Stimulated activated CD4-positive, alpha-beta T cell treated with anti-CD3 and anti-CD28 coated beads, Interleukin-4, amount 100 ng/mL, for 48 hours (primary cell): ENCODE results near the gene DNAJC17.

Source experiments
- DNase-seq, 2 donors: peaks; one replicate each; pipeline ENCODE4 v3.0.0-alpha.2; 2020; ENCODE audit warnings: low read depth in 2 of 2

Gene DNAJC17

DNA sequence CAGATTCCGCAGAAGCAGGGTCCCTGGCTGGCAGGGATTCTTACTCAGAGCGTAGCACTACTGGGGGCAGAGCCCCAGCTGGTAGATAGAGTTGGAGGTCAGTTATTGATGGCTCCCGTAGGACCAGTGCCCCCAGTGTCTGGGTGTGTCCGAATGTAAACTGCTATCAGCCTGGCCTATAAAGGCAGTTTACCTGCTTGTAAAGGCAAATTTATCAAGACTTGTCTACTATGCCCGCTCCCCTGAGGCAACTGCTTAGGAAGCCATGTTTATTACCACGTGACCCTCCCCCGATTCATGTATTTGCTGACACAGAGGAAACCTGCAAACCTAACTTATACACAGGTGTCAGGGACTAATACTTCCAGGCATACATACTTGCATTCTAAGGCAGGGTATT is 21.8 kb upstream of the DNAJC17 start:
- DNase-seq: no peak

DNA sequence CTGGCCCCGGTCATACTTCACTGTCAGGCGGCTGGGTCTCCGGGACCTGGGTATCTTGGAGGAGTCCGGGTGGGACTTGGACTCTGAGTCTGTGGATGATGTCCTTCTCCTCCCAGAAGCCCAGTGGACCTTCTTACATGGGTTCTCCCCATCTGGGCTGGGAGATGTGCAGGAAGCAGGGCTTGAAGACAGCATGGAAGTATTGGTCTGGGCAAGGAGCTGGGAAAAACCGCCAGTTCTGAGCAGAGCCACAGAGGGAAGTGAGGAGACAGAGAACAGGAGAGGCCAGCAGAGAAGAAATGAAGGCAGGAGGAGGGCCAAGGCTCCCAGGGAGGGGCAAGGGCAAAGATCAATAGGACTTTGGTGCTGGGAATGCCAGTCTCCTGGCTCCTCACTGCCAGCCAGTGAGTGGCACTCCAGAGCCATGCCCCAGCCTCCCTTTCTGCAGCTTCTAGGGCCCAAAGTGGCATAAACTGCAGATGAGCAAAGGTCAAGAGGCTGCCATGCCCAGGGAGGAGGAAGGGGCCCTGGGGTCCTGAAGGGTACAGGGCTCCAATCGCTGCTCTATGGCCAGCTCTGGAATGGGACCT is 21.3 kb upstream of the DNAJC17 start, which contains the start of gene PPP1R14D:
TSS of gene PPP1R14D (minus strand) at position 262 of the 590 bp plus-strand sequence. CDS start at position 195, 67 bp downstream.
- no peak for DNase-seq

DNA sequence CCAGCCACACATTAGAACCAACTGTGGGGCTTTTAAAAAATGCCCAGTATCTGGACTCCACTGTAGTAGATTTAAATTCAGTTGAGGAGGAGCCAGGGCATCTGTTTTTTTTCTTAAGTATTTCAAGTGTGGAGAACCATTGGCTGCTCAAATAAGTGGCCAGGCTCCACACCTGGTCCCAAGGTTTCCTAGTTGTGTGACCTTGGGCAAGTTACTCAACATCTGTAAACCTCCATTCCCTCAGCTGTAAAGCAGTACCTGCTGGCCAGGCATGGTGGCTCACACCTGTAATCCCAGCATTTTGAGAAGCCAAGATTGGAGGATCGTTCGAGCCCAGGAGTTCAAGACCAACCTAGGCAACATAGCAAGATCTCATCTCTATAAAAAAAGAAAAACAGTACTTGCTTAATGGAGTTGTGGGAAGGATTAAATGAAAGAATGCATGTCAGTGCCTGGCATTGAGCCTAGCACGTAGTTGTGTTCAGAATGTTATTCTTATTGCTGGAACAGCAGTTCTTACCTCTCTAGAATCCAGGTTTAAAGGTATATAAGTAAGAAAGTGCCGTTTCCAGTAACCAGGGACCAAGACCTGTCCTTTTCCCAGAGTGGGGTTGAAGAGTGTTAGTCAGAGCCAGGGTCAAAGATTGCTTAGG is 19.3 kb upstream of the DNAJC17 start:
- DNase-seq: no peak

DNA sequence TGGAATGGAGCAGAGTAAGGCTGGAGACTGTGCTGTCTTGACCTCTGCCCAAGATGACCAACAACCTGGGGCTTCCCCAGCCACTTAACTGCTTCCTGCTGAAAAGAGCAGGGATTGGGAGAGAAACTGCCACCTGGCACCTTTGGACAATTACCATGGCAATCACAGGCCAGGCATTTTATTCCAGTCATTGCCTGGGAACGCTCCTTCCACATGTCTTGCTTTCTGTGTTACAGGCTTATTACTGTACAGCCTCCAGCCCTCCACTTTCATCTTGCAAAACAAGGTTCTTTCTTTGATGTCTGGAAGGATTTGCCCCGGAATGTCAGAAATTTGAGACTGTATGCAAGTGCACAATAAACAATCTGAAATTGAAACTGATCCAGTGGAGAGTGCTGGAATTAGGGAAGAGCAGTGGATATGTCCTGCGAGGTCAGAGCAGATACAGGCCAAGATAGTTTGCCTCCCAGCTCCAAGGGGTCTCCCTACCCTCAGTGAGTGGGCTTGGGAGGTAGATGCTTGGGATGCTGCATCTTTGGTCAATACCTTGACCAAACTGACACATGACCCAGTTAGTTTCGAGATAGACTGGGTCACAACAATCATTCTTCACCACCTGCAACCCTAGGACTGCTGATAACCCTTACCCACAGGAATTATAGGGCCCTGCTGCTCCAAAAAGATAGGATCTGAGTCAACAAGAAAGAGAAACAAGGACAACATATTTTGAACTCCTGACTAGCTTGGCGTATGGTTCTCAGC is 18.6 kb upstream of the DNAJC17 start:
- no peak for DNase-seq

DNA sequence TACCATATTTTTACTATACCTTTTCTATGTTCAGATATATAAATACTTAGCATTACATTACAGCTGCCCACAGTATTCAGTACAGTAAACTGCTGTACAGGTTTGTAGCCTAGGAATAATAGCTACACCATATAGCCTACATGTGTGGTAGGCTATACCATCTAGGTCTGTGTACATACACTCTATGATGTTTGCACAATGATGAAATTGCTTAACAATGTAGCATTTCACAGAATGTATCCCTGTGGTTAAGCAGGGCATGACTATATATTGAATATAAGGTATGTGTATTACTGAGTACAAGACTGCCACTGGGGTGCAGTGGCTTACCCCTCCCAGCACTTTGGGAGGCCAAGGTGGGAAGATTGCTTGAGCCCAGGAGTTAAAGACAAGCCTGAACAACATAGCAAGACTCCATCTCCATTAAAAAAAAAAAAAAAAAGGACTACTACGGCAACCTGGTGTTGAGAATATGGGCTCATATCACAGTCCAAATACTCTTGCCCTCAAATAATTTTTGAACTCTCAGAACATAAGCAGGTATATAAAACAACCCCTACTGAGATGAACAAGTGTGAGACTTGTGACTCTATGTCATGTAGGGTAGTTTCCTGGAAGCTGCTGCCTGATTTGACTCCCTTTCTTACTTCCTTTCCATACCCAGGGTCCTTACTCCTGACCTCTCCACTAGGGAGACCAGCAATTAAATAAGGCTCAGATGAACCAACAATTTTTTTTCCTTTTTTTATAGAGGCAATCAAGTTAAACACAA is 16.5 kb upstream of the DNAJC17 start:
- no peak for DNase-seq

DNA sequence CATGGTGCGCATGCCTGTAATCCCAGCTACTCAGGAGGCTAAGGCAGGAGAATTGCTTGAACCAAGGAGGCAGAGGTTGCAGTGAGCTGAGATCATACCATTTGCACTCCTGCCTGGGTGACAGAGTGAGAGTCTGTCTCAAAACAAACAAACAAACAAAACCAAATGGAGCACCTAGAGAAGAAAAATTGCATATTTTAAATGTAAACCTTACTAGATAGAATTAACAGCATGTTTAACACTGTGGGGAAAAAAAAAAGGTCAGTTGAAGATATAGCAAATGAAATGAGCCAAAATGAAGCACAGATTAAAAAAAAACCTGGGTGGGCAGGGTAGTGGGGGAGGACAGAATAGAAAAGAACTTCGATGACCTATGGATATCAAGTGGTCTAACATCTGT is 13.9 kb upstream of the DNAJC17 start:
- no peak for DNase-seq

DNA sequence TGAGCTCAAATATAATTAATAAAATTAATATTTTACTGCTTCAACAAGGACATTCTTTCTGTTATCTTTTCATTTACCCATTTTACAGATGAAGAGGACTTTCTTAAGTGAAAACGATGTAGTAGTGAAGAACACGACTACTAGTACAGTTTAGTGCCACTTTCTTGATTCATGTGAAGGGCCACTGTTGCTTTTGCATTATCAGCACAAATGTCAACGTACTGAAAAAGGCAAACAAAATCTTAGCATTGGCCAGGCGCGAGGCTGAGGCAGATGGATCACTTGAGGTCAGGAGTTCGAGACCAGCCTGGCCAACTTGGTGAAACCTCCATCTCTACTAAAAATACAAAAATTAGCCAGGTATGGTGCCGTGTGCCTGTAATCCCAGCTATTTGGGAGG is 11.8 kb upstream of the DNAJC17 start:
- no peak for DNase-seq

DNA sequence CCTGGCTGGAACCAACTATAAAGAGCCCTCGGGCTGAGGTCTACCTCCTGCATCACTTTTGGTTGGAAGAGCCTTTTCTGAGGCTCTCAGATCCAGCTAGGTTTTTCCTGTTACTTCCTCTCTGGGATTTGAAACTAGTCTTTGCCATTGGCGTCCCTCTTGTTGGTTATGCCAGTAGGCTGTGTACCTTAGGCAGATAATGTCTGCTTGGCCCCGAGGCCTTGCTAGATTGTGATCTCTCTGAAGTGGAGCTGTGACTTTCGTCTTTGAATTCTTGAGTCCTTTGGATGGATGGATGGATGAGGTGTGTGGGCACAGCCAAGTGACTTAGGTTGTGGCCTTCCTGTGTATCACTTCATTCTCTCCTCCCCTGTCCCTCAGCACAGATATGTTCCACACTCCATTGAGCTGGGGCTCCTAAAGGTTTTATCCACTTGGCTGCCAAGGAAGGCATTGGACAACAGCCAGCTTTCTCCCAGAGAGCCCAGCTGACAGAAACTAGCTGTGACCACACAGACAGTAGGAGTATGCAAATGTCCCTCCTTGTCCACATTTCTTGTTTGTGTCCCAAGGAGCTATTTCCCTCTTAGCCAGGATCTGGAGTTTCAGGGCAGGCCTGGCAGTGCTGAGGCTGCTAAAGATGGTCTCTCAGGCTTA is 7.9 kb upstream of the DNAJC17 start:
- DNase-seq: no peak

DNA sequence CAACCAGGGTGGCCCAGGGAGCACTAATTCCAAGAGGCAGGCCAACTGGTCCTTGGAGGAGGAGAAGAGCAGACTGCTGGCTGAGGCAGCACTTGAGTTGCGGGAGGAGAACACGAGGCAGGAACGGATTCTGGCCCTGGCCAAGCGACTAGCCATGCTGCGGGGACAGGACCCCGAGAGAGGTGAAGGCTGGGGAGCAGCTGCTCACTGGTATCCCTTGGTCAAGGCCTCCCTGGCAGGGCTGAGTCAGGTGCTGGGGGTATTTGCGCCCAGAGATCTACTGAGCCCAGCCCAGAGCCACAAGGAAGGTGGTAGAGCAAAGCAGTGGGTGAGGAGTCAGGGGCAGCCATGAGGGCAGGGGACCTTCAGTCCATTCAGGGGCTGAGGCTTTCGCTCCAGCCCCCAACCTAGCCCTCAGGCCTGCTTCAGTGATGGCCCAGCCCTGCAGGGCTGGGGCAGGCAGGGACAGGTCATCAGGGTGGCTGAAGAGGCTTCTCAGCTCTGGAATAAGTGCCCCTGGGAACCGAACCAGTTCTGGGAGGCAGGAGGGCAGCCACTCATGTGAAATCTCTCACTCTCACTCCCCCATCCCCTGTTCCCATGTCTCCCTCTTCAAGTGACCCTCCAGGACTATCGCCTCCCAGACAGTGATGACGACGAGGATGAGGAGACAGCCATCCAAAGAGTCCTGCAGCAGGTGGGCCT is 5.6 kb upstream of the DNAJC17 start:
- DNase-seq: no peak

DNA sequence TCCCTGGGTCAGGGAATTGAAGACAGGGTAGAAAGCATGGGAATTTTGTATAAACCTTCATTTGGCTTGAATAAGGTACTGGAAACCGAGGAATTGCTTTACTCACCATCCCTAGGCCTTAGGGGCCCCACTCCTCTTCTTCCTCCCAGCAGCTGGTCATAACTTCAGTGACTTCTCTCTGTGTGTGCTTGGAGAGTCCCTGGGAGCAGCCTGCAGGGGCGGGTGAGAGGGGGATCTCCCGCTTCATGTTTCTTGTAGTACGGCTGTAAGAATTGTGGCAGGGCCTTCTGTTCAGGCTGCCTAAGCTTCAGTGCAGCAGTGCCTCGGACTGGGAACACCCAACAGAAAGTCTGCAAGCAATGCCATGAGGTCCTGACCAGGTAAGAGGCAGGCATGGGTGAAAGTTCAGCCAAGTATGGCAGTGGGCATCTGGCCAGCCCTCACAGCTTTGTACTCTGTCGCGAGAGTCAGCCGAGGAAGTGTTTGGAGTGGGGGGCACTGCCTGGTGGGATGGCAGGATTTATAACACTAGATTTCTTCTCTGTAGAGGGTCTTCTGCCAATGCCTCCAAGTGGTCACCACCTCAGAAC is 1.7 kb upstream of the DNAJC17 start:
- DNase-seq: no peak

DNA sequence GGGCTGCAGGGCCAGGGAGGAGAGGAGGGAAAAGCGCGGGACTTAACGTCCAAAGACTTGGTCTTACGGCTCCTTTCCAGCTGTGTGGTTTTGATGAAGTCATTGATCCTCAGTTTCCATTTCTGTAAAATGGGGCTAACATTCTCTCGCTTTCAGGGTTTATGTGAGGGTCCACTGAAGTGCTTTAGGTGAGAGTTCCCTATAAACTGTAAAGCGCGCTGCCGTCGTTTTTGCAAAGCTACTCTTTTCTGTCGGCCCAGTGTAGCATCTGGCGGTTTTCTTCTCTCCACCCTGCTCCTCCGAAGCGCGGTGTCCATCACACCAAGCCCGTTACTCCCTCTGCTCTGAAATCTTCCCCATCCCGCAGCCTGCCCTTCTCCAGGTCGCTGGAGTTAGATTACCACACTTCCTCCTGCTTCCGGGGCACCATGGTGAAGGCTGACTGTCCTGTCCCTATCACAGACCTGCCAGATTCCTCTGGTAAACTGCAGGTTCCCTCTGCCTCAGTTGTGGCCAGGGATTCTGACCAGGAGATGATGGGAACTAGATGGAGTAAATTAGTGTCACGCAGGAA is 702 bp upstream of the DNAJC17 start:
- no peak for DNase-seq

DNA sequence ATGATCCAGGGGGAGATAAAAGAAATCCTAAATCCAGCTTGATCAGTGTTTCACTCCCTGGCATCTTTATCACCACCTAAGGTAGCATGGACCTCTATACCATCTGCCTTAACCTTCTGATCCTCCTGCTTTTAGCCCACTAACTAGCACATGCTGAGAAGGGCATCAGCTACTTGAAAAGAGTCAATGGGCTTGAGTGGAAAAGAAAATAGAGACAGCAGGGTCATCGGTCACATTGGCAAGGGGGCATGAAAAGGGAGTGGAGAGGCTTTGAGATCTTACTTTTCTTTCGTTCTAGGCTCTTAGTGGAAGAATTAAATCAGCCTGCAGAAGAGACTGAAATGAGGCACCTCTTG is 623 bp downstream of the DNAJC17 start:
- DNase-seq: no peak

DNA sequence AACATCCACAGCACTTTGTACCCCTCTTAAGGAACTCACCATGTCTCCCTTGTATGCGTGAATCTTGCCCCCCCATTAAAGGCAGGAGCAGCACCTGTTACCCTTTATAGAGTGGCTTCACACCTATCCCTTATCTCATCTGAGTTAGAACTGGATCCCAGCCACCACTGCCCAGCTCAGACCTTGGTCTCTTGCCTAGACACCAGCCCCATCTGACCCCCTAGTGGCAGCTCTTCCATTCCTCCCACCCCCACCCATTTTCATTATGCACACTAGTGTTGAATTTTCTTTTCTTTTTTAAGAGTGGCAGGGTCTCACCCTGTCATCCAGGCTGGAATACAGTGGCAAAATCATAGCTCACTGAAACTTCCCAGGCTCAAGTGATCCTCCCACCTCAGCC is 3.6 kb downstream of the DNAJC17 start:
- no peak for DNase-seq

DNA sequence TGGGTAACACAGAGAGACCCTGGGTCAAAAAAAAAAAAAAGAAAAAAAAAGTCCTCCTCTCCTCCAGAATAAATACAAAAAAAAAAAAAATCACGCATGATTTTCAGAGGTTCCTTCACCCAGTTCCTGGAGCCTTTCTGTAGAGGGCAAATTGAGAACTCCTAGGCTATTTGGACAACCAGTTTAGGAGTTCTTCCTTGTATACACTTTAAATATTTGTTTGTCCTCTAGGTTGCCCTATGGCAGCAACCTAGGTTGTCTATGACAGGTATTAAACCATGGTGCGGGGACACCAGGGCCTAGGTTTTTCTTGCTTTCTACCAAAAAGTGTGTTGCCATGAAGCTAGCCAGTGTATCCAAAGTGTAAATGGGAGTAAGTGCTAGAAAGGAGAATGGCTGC is 4.2 kb downstream of the DNAJC17 start:
- no peak for DNase-seq

DNA sequence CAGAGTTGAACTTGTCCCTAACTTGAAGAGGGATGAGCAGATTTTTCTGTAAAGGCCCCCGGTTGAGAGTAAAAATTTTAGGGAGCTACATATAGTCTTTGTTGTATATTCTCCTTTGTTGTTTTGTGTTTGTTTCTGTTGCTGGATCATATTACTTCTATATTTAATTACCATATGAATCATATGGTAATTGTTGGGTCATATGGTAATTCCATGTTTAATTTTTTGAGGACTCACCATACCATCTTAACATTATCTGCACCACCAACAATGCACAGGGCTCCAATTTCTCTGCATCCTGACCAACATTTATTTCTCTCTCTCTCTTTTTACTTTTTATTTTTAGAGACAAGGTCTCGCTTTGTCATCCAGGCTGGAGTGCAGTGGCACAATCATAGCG is 7.8 kb downstream of the DNAJC17 start:
- no peak for DNase-seq

DNA sequence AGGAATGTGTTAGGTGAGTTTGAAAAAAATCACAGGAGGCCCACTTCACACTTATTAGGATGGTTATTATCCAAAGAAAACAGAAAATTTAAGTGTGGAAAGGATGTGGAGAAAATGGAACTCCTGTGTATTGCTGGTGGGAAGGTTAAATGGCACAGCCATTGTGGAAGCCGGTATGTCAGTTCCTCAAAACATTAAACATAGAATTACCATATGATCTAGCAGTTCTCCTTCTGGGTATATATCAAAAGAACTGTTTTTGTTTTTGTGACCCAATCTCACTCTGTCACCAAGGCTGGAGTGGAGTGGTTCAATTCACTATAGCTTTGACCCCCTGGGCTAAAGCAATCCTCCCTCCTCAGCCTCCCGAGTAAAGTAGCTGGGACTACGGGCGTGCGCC is 10.8 kb downstream of the DNAJC17 start:
- no peak for DNase-seq

DNA sequence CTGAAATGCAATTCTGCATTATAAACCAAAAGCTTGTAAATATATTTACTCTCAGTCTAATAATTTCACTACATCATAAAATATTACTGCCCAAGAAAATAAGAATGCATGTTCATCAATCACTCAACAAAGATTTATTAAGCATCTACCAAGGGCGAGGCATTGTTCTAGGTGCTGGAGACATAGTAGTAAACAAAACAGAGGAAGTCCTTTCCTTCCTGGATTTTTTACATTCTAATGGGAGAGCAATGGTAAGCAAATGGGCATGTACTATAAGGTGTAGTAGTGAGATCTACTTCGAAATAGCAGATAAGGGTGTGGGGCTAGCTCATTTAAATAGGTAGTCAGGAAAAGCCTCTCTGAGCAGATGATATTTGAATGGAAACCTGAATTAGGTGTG is 11.2 kb downstream of the DNAJC17 start:
- DNase-seq: no peak

DNA sequence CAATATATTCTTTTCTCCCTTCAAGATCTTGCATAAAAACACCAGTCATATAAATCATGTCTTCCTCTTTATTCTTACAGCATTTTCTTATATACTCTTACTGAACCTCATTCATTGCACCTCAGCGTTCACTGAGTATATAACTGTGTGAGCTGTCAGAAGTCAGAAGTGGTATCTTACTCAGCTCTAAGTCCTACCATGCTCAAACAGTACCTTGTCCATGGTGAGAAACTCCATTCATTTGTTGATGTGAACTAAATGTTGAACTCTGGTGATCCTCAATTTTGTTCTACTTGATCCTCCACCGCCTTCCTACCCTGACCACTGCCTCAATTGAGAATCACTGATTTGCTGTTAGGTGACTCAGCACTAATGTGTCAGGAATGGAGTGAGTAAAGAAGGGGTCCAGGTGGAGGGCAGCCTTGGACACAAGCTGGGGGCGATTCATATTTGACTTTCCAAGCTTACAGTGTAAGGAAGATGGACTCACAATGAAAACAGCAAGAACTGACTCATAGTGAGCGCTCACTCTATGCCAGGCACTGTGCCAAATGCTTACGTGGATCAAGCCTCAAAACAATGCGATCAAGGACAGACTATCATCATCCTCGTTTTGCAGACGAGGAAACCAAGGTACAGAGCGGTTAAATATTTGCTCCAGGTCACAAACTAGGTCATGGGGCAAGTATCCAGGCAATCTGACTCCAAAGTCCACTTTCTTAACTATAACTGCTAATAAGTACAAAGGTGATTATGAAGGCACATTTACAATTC is 13.9 kb downstream of the DNAJC17 start:
- peak in 1 of 2 donors; percentile 43 for DNase-seq

DNA sequence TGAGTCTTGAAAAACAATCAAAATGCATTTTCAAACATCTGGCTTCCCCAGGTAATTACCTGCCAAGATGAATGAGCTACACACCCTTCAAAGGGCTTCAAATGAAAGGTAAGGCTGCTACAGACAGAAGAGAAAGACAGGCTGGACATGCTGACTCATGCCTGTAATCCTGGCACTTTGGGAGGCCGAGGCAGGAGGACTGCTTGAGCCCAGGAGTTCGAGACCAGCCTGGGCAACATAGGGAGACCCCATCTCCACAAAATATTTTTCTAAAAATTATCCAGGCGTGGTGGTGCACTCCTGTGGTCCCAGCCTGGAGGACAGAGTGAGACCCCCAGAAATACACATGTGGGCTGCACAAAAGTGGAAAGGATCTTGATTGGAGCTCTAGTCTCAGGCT is 14.9 kb downstream of the DNAJC17 start:
- no peak for DNase-seq

DNA sequence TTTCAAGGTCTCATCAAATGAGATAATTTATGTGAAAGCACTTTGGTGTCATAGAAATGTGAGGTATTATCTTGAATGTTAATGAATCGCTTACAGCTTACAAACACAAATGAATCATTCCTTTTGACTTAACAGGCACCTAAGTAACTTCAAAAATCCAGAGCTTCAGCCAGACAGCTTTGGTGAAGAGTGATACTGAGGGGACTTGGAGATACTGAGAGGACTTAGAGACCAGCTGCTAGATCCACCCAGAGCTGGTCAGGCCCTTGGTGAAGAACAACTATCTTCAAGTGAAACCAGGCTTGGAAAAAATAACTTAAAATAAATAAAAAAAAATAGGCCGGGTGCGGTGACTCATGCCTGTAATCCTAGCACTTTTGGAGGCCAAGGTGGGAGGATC is 16.6 kb downstream of the DNAJC17 start:
- no peak for DNase-seq
